ENCODE measurements around the gene MTA1.

GRCh38 chr14:105412771-105413543 is 6.7 kb upstream of the MTA1 start:
- TF ChIP-seq EZH2 (IDR thresholded peaks at IDR 0.05; ENCODE audit: insufficient read depth, poor library complexity, severe bottlenecking) (no peak), EZH2phosphoT487 (IDR thresholded peaks at IDR 0.05; ENCODE audit: insufficient read depth, low read depth) (no peak)
